ENCODE data around the gene KRT7. TPM values are rescaled to one million over a fixed set of nuclear protein-coding genes. Genes with fewer than 3 reads are reported as not detected.

The KRT7 gene
- total RNA-seq, 1 donor from 2014 or later: 664 TPM

DNA sequence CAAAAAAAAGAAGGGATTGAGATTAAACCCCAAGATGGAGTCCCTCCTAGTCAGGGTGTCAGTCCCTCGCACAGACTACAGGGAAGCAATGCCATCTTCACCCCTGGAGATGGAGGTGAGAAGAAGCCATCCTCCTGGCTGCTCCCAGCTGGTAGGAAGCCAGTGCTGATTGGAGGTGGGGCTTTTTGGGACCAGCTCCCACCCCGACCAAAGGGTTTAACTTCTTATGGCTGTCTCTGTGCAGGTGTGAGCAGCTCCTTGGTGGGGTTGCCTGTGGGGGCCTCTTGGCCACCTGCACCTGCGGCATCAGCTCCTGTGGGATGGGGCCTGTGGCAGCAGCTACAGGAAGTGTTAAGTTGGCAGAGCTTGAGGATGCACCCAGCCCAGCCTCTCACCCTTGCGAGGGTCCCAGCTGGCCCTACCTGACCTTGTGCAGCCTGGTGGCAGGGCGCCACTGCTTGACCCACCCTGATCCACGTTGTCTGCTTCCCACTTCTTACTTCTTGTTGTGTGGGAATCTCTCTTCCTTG, 37.6 kb downstream of the KRT7 start:
- no peaks in the 10 kb centered on the region for H3K4me1 ChIP-seq
- no peaks in the 10 kb centered on the region for H3K9me3 ChIP-seq
- H3K4me3 ChIP-seq: no peak overlapping the region
- TF ChIP-seq, protein P1, sequence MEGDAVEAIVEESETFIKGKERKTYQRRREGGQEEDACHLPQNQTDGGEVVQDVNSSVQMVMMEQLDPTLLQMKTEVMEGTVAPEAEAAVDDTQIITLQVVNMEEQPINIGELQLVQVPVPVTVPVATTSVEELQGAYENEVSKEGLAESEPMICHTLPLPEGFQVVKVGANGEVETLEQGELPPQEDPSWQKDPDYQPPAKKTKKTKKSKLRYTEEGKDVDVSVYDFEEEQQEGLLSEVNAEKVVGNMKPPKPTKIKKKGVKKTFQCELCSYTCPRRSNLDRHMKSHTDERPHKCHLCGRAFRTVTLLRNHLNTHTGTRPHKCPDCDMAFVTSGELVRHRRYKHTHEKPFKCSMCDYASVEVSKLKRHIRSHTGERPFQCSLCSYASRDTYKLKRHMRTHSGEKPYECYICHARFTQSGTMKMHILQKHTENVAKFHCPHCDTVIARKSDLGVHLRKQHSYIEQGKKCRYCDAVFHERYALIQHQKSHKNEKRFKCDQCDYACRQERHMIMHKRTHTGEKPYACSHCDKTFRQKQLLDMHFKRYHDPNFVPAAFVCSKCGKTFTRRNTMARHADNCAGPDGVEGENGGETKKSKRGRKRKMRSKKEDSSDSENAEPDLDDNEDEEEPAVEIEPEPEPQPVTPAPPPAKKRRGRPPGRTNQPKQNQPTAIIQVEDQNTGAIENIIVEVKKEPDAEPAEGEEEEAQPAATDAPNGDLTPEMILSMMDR (IDR thresholded peaks at IDR 0.05): no peak
- intact Hi-C loops (cut with DNase I): no loop called here
- ATAC-seq (no peak), DNase-seq (no peak)
- no peaks in the 10 kb centered on the region for H3K36me3 ChIP-seq
- no peak overlapping the region for H3K27ac ChIP-seq
- H3K27me3 ChIP-seq: peaks cover 9% of the 10 kb centered on the region

DNA sequence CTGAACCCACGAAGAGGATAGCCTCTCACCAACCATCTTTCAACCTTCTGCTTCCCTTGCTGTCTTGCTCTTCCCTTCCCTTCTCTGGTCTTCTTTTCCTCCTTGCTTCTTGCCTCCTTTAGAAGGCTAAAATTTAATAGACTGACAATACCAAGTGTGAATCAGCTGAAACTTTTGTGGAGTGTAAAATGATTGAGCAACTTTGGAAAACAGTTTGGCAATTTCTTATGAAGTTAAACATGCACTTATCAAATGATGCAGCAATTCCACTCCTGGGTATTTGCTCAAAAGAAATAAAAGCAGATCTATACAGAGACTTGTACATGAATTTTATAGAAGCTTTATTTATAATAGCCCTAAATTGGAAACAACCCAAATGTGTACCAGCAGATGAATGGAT, 38.1 kb downstream of the KRT7 start:
- Histone ChIP-seq H3K36me3 (no peaks in the 10 kb centered on the region), H3K27me3 (peaks cover 9% of the 10 kb centered on the region), H3K4me1 (no peaks in the 10 kb centered on the region), H3K27ac (no peak overlapping the region), H3K9me3 (no peaks in the 10 kb centered on the region), H3K4me3 (no peak overlapping the region)
- DNase-seq: no peak
- TF ChIP-seq, protein P1 (IDR thresholded peaks at IDR 0.05): no peak
- intact Hi-C loops (cut with DNase I): no loop called here
- no peak for ATAC-seq

DNA sequence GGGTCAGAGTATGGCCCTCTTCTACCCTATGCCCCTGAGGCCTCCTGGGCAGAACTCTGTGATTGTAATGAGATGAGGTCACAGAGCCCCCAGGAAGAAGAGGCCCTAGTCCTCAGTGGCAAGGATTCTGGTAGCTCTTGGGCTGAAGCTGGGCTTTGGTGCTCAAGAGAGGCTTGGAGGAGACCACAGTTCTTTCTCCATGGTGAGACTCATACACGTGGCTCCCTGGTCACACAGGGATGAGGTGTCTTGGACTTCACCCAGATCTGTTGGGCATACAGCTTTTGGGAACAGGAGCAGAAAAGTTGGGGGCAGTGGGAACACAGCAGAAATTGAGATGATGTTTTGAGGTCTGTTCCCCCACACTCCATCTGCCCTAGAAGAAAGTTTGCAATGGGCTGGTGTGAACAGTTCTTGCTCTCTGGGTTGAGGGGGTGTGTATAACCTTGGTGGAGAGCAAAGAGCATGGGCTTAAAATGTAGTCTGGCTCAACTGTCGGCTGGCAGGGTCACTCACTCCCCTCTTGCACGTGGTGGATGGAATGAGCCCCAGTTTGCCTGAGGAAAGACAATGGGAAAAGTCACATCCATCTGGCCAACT, 41.6 kb downstream of the KRT7 start, which contains the start of gene KRT86:
TSS of gene KRT86 (plus strand) at position 125 of the 600 bp plus-strand sequence. CDS start 27,272 bp downstream, outside the sequence.
- H3K4me1 ChIP-seq: peaks cover 11% of the 10 kb centered on the region
- no peaks in the 10 kb centered on the region for H3K36me3 ChIP-seq
- TF ChIP-seq, protein P1 (IDR thresholded peaks at IDR 0.05): no peak
- H3K9me3 ChIP-seq: no peaks in the 10 kb centered on the region
- intact Hi-C loops (cut with DNase I): no loop called here
- ATAC-seq: no peak
- no peak within 1 kb of the TSS for H3K4me3 ChIP-seq
- no peak within 1 kb of the TSS for H3K27ac ChIP-seq
- peaks cover 9% of the 10 kb centered on the region for H3K27me3 ChIP-seq
- no peak for DNase-seq

DNA sequence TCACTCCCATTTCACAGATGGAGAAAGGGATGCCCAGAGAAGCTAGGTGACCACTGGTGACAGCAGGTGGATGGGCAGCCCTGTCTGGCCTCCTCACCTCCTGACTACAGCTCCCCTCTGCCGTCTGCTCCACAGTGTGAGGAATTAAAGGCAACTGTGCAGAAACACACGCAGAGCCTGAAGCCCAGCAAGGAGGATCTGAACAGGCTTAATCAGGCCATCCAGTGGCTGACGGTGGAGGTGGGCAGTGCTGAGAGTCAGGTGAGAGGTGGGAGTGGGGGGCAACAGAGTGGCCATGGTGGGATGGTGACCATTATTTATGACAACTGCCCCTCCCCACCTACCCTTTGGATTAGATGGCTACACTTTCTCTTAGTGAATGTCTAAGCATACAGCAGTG, 42.6 kb downstream of the KRT7 start:
- intact Hi-C loops (cut with DNase I): no loop called here

GRCh38 chr12:52277486-52278245, 44.6 kb downstream of the KRT7 start:
- intact Hi-C loops (cut with DNase I): no loop called here
- no peaks in the 10 kb centered on the region for H3K36me3 ChIP-seq
- no peak for DNase-seq

More for the DNA sequence above, 42.6 kb downstream of the KRT7 start:
- Histone ChIP-seq H3K27me3 (peaks cover 4% of the 10 kb centered on the region), H3K4me1 (peaks cover 22% of the 10 kb centered on the region), H3K27ac (no peak overlapping the region), H3K36me3 (no peaks in the 10 kb centered on the region), H3K4me3 (no peak overlapping the region), H3K9me3 (no peaks in the 10 kb centered on the region)
- DNase-seq (no peak), ATAC-seq (no peak)
- TF ChIP-seq, protein P1 (IDR thresholded peaks at IDR 0.05): no peak

More at GRCh38 chr12:52277486-52278245, 44.6 kb downstream of the KRT7 start:
- H3K27ac ChIP-seq: no peak overlapping the region
- ATAC-seq: no peak
- H3K9me3 ChIP-seq: no peaks in the 10 kb centered on the region
- H3K4me3 ChIP-seq: no peak overlapping the region
- H3K27me3 ChIP-seq: no peaks in the 10 kb centered on the region
- H3K4me1 ChIP-seq: peaks cover 34% of the 10 kb centered on the region
- TF ChIP-seq, protein P1 (IDR thresholded peaks at IDR 0.05): no peak

All from upper lobe of right lung (tissue), 1 donor.